Measurements from ENCODE around the gene MVP. TPM values are rescaled to one million over a fixed set of nuclear protein-coding genes. Genes with fewer than 3 reads are reported as not detected.

Gene MVP
- total RNA-seq, 1 experiment from 2014 or later, result 72.5 TPM

DNA sequence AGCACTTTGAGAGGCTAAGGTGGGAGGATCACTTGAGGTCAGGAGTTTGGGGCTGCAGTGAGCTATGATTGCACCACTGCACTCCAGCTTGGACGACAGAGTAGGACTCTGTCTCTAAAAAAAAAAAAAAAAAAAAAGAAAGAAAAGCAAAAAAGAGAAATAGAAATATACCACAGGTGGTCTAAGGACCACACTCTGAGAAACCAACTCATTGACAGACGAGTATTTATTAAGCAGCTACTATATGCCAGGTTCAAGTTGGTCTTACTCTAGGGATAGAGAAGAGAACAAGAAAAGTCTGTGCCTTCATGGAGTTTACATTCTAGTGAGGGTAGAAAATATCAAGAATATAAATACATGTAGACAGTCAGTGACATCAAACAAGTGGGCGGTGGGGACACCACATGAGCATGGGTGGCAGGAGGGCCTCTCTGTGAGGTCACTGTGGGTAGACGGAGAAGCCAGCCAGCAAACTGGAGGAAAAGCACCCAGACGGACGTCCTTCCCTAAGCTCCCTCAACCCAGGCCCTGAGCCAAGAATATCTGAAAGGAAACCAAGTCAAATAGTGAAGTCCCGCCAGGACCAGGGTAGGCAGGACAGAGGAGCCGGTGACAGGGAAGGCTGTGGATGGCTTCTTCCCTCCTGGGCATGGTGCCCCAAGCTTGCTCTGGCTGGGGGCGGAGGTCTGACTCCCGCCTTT, 38.0 kb downstream of the MVP start:
- peaks cover 16% of the 10 kb centered on the region for H3K36me3 Mint-ChIP-seq (ENCODE audit: insufficient read depth, unreplicated experiment)

DNA sequence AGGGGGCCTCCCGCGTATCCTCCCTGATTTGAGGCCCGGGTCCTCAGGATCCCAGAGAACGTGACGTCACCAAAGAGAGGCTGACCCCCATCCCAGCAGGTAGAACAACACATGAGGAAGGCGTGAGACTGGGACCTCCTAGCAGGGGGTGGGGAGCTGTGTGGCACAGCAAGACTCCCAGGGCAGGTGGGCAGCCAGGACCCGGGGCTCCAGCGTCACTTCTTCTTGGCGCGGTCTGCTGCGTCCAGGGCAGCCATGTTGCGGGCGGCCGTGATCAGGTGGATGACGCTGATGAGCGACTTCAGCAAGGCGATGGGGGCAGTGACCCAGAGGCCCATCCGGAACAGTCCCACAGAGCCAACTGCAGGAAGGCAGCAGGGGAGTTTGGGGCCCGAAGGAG, 38.7 kb downstream of the MVP start:
- no TSS peak for BruUV-seq (replicated peaks)
- Mint-ChIP-seq H3K27ac (ENCODE audit: unreplicated experiment) (no peak overlapping the region), H3K36me3 (ENCODE audit: insufficient read depth, unreplicated experiment) (peaks cover 20% of the 10 kb centered on the region), H3K4me3 (ENCODE audit: unreplicated experiment) (no peak overlapping the region), H3K4me1 (ENCODE audit: low read depth, unreplicated experiment) (peaks cover 6% of the 10 kb centered on the region), H3K9me3 (ENCODE audit: unreplicated experiment) (no peaks in the 10 kb centered on the region), H3K27me3 (ENCODE audit: insufficient read depth, unreplicated experiment) (no peaks in the 10 kb centered on the region)
- Histone ChIP-seq H3K4me1 (peaks cover 6% of the 10 kb centered on the region; the same call in 1 of the 2 replicates), H3K27me3 (replicated peaks; ENCODE audit: control insufficient read depth, insufficient read depth, low read length) (no peaks in the 10 kb centered on the region), H3K36me3 (ENCODE audit: control insufficient read depth, insufficient read depth, low read length) (peaks cover 1% of the 10 kb centered on the region; the same call in 1 of the 2 replicates), H3K9me3 (no peaks in the 10 kb centered on the region), H3K4me3 (ENCODE audit: low read depth, low read length) (no peak overlapping the region)
- CTCF ChIA-PET, result no interaction called here
- intact Hi-C loops (cut with micrococcal nuclease; ENCODE audit: unreplicated experiment), result no loop called here
- no peak for DNase-seq
- POLR2A ChIA-PET, result no interaction called here
- TF ChIP-seq, protein P1, sequence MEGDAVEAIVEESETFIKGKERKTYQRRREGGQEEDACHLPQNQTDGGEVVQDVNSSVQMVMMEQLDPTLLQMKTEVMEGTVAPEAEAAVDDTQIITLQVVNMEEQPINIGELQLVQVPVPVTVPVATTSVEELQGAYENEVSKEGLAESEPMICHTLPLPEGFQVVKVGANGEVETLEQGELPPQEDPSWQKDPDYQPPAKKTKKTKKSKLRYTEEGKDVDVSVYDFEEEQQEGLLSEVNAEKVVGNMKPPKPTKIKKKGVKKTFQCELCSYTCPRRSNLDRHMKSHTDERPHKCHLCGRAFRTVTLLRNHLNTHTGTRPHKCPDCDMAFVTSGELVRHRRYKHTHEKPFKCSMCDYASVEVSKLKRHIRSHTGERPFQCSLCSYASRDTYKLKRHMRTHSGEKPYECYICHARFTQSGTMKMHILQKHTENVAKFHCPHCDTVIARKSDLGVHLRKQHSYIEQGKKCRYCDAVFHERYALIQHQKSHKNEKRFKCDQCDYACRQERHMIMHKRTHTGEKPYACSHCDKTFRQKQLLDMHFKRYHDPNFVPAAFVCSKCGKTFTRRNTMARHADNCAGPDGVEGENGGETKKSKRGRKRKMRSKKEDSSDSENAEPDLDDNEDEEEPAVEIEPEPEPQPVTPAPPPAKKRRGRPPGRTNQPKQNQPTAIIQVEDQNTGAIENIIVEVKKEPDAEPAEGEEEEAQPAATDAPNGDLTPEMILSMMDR (IDR thresholded peaks at IDR 0.05; ENCODE audit: insufficient read depth in 1 of 2, low read depth in 1 of 2, low read length in 1 of 2, severe bottlenecking in 1 of 2, unreplicated experiment in 1 of 2), result no peak

More for the DNA sequence above, 38.0 kb downstream of the MVP start:
- intact Hi-C loops (cut with micrococcal nuclease; ENCODE audit: unreplicated experiment), result no loop called here
- BruUV-seq (replicated peaks), result no TSS peak
- Mint-ChIP-seq H3K27ac (ENCODE audit: unreplicated experiment) (no peak overlapping the region), H3K9me3 (ENCODE audit: unreplicated experiment) (no peaks in the 10 kb centered on the region), H3K27me3 (ENCODE audit: insufficient read depth, unreplicated experiment) (no peaks in the 10 kb centered on the region), H3K4me1 (ENCODE audit: low read depth, unreplicated experiment) (peaks cover 6% of the 10 kb centered on the region), H3K4me3 (ENCODE audit: unreplicated experiment) (no peak overlapping the region)
- H3K27me3 ChIP-seq (replicated peaks; ENCODE audit: control insufficient read depth, insufficient read depth, low read length), result no peaks in the 10 kb centered on the region
- TF ChIP-seq, protein P1 (IDR thresholded peaks at IDR 0.05; ENCODE audit: insufficient read depth in 1 of 2, low read depth in 1 of 2, low read length in 1 of 2, severe bottlenecking in 1 of 2, unreplicated experiment in 1 of 2), result no peak
- no peaks in the 10 kb centered on the region for H3K9me3 ChIP-seq
- peaks cover 6% of the 10 kb centered on the region; the same call in 1 of the 2 replicates for H3K4me1 ChIP-seq
- peaks cover 1% of the 10 kb centered on the region; the same call in 1 of the 2 replicates for H3K36me3 ChIP-seq (ENCODE audit: control insufficient read depth, insufficient read depth, low read length)
- CTCF ChIA-PET, result no interaction called here
- POLR2A ChIA-PET, result no interaction called here
- DNase-seq, result no peak
- H3K4me3 ChIP-seq (ENCODE audit: low read depth, low read length), result no peak overlapping the region

DNA sequence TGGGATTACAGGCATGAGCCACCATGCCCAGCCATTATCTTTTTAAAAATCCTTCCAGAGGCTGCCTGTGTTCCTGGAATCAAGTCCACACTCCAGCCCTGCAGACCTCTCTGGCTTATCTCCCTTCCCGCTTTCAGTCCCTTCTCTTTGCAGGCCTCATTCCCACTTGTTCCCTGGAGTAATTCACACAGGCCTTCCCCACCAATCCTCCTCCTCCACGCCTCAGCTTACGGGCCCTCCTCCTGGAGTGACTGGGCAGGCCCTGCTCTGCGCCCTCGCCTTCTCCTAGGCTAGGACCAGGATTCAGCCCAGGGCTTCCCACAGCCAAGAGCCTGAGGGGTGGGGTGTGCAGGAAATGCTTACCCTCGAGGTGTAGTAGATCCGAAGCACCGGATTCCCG, 40.0 kb downstream of the MVP start:
- CTCF ChIA-PET, result no interaction called here
- no peak overlapping the region for H3K4me3 ChIP-seq (ENCODE audit: low read depth, low read length)
- no peak overlapping the region for H3K27ac Mint-ChIP-seq (ENCODE audit: unreplicated experiment)
- no peaks in the 10 kb centered on the region for H3K9me3 Mint-ChIP-seq (ENCODE audit: unreplicated experiment)
- BruUV-seq (replicated peaks), result no TSS peak
- H3K9me3 ChIP-seq, result no peaks in the 10 kb centered on the region
- H3K27me3 Mint-ChIP-seq (ENCODE audit: insufficient read depth, unreplicated experiment), result no peaks in the 10 kb centered on the region
- DNase-seq, result no peak
- TF ChIP-seq, protein P1 (IDR thresholded peaks at IDR 0.05; ENCODE audit: insufficient read depth in 1 of 2, low read depth in 1 of 2, low read length in 1 of 2, severe bottlenecking in 1 of 2, unreplicated experiment in 1 of 2), result no peak
- H3K36me3 Mint-ChIP-seq (ENCODE audit: insufficient read depth, unreplicated experiment), result peaks cover 20% of the 10 kb centered on the region
- H3K36me3 ChIP-seq (ENCODE audit: control insufficient read depth, insufficient read depth, low read length), result peaks cover 1% of the 10 kb centered on the region; the same call in 1 of the 2 replicates
- peaks cover 6% of the 10 kb centered on the region for H3K4me1 Mint-ChIP-seq (ENCODE audit: low read depth, unreplicated experiment)
- H3K4me3 Mint-ChIP-seq (ENCODE audit: unreplicated experiment), result no peak overlapping the region
- intact Hi-C loops (cut with micrococcal nuclease; ENCODE audit: unreplicated experiment), result loop anchor here (10.0 kb wide), 1 partner anchor 115 kb away; the partner anchor contains the start of gene TAOK2
- H3K27me3 ChIP-seq (replicated peaks; ENCODE audit: control insufficient read depth, insufficient read depth, low read length), result no peaks in the 10 kb centered on the region
- H3K4me1 ChIP-seq, result peaks cover 6% of the 10 kb centered on the region; the same call in 1 of the 2 replicates
- POLR2A ChIA-PET, result no interaction called here
